Upper lobe of left lung (tissue), 4 donors: Measurements from ENCODE around the gene PCBP4.

Experiments
- CTCF ChIP-seq, 6 experiments: fragments of 450-650 bp in 4 of 6; fragments of 200-600 bp in 2 of 6; sonication (generic) in 2 of 6; IDR thresholded peaks; one replicate each; pipeline ENCODE4 v1.5.1; 2016 to 2019; ENCODE audit warnings: antibody characterized with exemption in 6 of 6
- POLR2AphosphoS5 ChIP-seq, 2 donors: sonication (generic); formaldehyde crosslinking; IDR thresholded peaks; one replicate each; pipeline ENCODE4 v1.5.1; 2017; ENCODE audit warnings: antibody characterized with exemption in 2 of 2

GRCh38 chr3:51966016-51966415, 1.2 kb downstream of the PCBP4 start:
- TF ChIP-seq CTCF (IDR thresholded peaks at IDR 0.05): no peak
- TF ChIP-seq POLR2AphosphoS5 (IDR thresholded peaks at IDR 0.05): no peak
